Tibial nerve (tissue), 4 donors: Measurements from ENCODE around the gene FTCD. TPM values are rescaled to one million over a fixed set of nuclear protein-coding genes. Genes with fewer than 3 reads are reported as not detected.

ENCODE experiments used
- DNase-seq, 2 donors: peaks; one replicate each; pipeline ENCODE4 v3.0.0-alpha.2; 2019; ENCODE audit warnings: low spot score in 2 of 2
- H3K27ac ChIP-seq, 4 donors: fragments of 200-600 bp; sonication (generic) in 3 of 4; one replicate each; pipeline ENCODE4 v1.5.1; 2017 to 2019; ENCODE audit warnings: mild to moderate bottlenecking in 1 of 4
- H3K27me3 ChIP-seq, 2 donors: fragments of 200-600 bp; sonication (generic) in 1 of 2; one replicate each; pipeline versions ENCODE4 v1.5.1 to v1.6.0; 2017 to 2019
- H3K36me3 ChIP-seq, 3 donors: fragments of 200-600 bp; sonication (generic); one replicate each; pipeline ENCODE4 v1.5.1; 2018 to 2019
- H3K4me1 ChIP-seq, 4 donors: fragments of 200-600 bp; sonication (generic) in 3 of 4; one replicate each; pipeline ENCODE4 v1.5.1; 2017 to 2019
- H3K4me3 ChIP-seq, 4 donors: fragments of 200-600 bp; sonication (generic) in 3 of 4; one replicate each; pipeline ENCODE4 v1.5.1; 2017 to 2019; ENCODE audit warnings: mild to moderate bottlenecking in 1 of 4, moderate library complexity in 1 of 4
- H3K9me3 ChIP-seq, 4 donors: fragments of 200-600 bp; sonication (generic) in 3 of 4; one replicate each; pipeline ENCODE4 v1.5.1; 2017 to 2019
- CTCF ChIP-seq, 5 experiments: fragments of 200-600 bp in 3 of 5; fragments of 450-650 bp in 2 of 5; sonication (generic) in 3 of 5; IDR thresholded peaks; one replicate each; pipeline ENCODE4 v1.5.1; 2016 to 2019; ENCODE audit warnings: antibody characterized with exemption in 5 of 5, mild to moderate bottlenecking in 3 of 5, moderate library complexity in 2 of 5
- EP300 ChIP-seq, 2 donors: sonication (generic); formaldehyde crosslinking; IDR thresholded peaks; one replicate each; pipeline ENCODE4 v1.6.1; 2017; ENCODE audit warnings: antibody characterized with exemption in 2 of 2, mild to moderate bottlenecking in 1 of 2
- POLR2A ChIP-seq, 2 donors: fragments of 450-650 bp; IDR thresholded peaks; one replicate each; pipeline ENCODE4 v1.6.1; 2017; ENCODE audit warnings: antibody characterized with exemption in 2 of 2, mild to moderate bottlenecking in 2 of 2, moderate library complexity in 2 of 2
- WGBS, 2 donors: methylation state at CpG; one replicate each; pipeline ENCODE4 v1.1.5; 2018; 5-methylcytosine and 5-hydroxymethylcytosine counted together
- total RNA-seq, 4 donors: library from RNA; depleted of rRNA; stranded (reverse); fragments of >200 nt; gene quantifications; one replicate each; pipeline ENCODE4 v1.1.0, GENCODE V29; 2016

Gene FTCD
- total RNA-seq, 4 donors from 2014 or later, result 2.2 to 21.2 (median 2.5) TPM

- H3K27ac ChIP-seq, result peak overlapping the region in 1 of 4 donors; percentile 55
- H3K4me3 ChIP-seq, result peak overlapping the region in 1 of 4 donors; percentile 78
- H3K27me3 ChIP-seq, result peaks cover 0 to 4% of the 10 kb centered on the region in 2 donors
- peaks cover 0 to 37% (median 0%) of the 10 kb centered on the region in 4 donors for H3K4me1 ChIP-seq
- WGBS, 2 donors, result 88 to 93% methylated on average over 6 of the region's 6 CpGs
- DNase-seq, result peak; percentile 3 to 9
- TF ChIP-seq EP300 (IDR thresholded peaks at IDR 0.05) (no peak), POLR2A (IDR thresholded peaks at IDR 0.05) (no peak), CTCF (IDR thresholded peaks at IDR 0.05) (no peak)
- peaks cover 0 to 36% (median 5%) of the 10 kb centered on the region in 4 donors for H3K9me3 ChIP-seq
- no peaks in the 10 kb centered on the region for H3K36me3 ChIP-seq
These were observed 55.4 kb downstream of the FTCD start for GRCh38 chr21:46100020-46100419.

- 40 to 49% methylated on average over 15 to 18 of the region's 18 CpGs for WGBS, 2 donors
- no peaks in the 10 kb centered on the region for H3K36me3 ChIP-seq
- TF ChIP-seq EP300 (IDR thresholded peaks at IDR 0.05), result no peak
- peak in 1 of 5 experiments; percentile 20 for TF ChIP-seq CTCF (IDR thresholded peaks at IDR 0.05)
- H3K27ac ChIP-seq, result peak overlapping the region in 2 of 4 donors; percentile 55 to 91
- peak overlapping the region in 3 of 4 donors; percentile 52 to 78 (median 76) for H3K4me3 ChIP-seq
- H3K4me1 ChIP-seq, result peaks cover 0 to 37% (median 0%) of the 10 kb centered on the region in 4 donors
- DNase-seq, result peak; percentile 10 to 13
- H3K27me3 ChIP-seq, result peaks cover 0 to 4% of the 10 kb centered on the region in 2 donors
- peaks cover 0 to 31% (median 5%) of the 10 kb centered on the region in 4 donors for H3K9me3 ChIP-seq
These were observed 55.9 kb downstream of the FTCD start for GRCh38 chr21:46099476-46099875.

- 1% methylated on average over 25 to 31 of the region's 94 CpGs for WGBS, 2 donors
- H3K9me3 ChIP-seq, result peaks cover 0 to 21% (median 5%) of the 10 kb centered on the region in 4 donors
- H3K4me3 ChIP-seq, result peak overlapping the region; percentile 52 to 78 (median 76)
- no peak for DNase-seq
- TF ChIP-seq POLR2A (IDR thresholded peaks at IDR 0.05) (no peak), CTCF (IDR thresholded peaks at IDR 0.05) (no peak), EP300 (IDR thresholded peaks at IDR 0.05) (no peak)
- H3K27ac ChIP-seq, result peak overlapping the region; percentile 86 to 93 (median 92)
- no peaks in the 10 kb centered on the region for H3K36me3 ChIP-seq
- H3K4me1 ChIP-seq, result peaks cover 0 to 37% (median 0%) of the 10 kb centered on the region in 4 donors
- H3K27me3 ChIP-seq, result peaks cover 0 to 4% of the 10 kb centered on the region in 2 donors
These were observed 56.9 kb downstream of the FTCD start for GRCh38 chr21:46098303-46099141.

- Histone ChIP-seq H3K27ac (peak within 1 kb of the TSS; percentile 86 to 93 (median 92)), H3K36me3 (no peaks in the 10 kb centered on the region), H3K27me3 (peaks cover 0 to 4% of the 10 kb centered on the region in 2 donors), H3K4me1 (peaks cover 0 to 43% (median 2%) of the 10 kb centered on the region in 4 donors), H3K9me3 (peaks cover 0 to 13% (median 3%) of the 10 kb centered on the region in 4 donors), H3K4me3 (peak within 1 kb of the TSS; percentile 52 to 78 (median 76))
- DNase-seq, result peak in 1 of 2 donors; percentile 59
- 0 to 12% methylated on average over 7 to 35 of the region's 83 CpGs for WGBS, 2 donors
- peak in 4 of 5 experiments; percentile 24 to 64 (median 44) for TF ChIP-seq CTCF (IDR thresholded peaks at IDR 0.05)
- TF ChIP-seq EP300 (IDR thresholded peaks at IDR 0.05), result peak in 1 of 2 donors; percentile 70
- TF ChIP-seq POLR2A (IDR thresholded peaks at IDR 0.05), result peak; percentile 25 to 64
These were observed 57.8 kb downstream of the FTCD start, which contains the start of gene COL6A2 for GRCh38 chr21:46097336-46098293. Gene COL6A2 (plus strand): TSS chr21:46098112.
